Activated CD4-positive, alpha-beta T cell treated with anti-CD3 and anti-CD28 coated beads for 4 hours (primary cell): ENCODE data around the gene RSPH4A.
"Not testable (repeated sequence)": the region's sequence is repeated elsewhere in the genome, so short reads cannot be mapped to it uniquely, and the experiment has no call there.

ENCODE experiments used
- DNase-seq, 2 donors: peaks; one replicate each; pipeline ENCODE4 v3.0.0-alpha.2; 2020

RSPH4A gene

DNA sequence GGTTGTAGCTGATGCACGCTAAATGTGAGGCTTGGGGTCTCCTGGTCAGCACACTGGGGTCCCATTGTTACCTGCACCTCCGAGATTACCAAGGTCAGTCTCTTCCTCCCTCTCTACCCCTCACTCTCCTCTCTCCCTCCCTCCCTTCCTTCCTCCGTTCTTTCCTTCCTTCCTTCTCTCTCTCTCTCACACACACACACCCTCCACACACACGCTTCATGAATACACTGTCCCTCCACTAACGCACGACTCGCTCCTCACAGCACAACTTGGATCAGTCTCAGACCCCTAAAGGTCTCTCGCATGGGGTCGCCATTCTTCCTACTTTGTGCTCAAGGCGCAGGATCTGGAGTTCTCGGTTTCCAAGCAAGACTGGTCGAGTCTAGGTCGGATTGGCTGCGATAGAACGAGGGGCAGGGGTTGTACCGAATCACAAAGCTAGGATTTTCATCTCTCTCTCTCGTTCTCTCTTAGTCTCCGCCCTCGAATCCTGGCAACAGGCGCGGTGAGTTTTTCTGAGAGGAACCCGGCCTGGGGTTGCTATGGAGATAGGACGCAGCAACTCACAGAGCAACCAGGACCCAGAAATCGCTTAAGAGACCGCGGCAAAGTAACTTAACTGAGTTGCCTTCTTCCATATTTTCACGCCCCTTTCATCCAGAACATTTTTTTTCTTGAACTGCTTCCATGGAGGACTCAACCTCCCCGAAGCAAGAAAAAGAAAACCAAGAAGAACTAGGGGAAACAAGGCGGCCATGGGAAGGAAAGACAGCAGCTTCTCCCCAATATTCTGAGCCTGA, at the start of gene RSPH4A:
Gene RSPH4A, plus strand, starts transcription at position 543 of the 800 bp plus-strand sequence. Its CDS starts 145 bp downstream, at position 688.
- DNase-seq = peak; percentile 38 to 53

DNA sequence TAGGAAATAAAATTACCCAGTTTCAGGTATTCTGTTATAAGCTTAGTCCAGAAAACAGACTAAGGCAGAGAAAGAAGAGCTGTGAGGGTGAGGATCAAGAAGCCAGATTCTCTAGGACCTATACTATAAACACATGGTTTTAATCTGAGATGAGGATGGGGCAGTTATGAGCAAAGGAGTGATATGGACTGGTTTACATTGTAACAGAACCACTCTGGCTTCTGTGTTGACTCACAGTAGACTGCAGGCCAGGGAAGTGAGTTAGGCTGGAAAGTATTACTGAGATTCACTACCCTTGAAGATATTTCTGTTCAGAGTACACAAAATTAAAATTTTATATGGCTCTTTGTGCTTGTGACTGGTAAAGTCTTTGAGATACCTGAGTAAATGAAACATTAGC, 48.2 kb upstream of the RSPH4A start:
- DNase-seq = no peak

DNA sequence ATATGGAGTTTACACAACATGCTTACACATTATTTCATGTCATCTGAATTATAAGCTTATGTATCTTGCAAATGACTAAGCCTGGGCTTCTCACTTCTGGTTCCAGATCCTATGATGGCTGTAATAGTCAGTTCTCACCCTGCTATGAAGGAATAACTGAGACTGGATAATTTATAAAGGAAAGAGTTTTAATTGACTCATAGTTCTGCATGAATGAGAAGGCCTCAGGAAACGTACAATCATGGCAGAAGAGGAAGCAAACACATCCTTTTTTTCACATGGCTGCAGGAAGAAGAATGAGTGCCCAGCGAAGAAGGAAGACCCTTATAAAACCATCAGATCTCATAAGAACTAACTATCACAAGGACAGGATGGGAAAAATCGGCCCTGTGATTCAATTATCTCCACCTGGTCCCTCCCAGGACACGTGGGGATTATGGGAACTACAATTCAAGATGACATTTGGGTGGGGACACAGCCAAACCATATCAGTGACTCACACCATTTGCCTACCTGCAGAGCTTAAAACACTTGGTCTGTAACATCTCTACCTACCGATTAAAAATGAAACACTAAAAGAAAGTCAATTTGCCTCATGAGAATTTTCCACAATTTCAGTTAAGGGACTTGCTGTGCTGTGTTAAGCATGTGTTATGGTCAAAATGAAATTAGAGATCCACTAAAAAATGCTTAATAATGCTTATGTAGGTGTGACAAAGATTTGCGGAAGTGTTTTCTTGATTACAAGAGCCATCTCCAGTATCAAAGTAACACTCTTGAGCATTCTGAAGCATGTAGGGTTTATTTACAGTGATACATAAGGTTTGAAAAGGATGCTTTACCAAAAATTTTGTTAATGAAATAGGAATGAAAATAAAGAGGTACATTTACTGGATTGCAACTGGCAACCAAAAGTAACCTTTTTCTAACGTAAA, 47.2 kb upstream of the RSPH4A start:
- DNase-seq = no peak

DNA sequence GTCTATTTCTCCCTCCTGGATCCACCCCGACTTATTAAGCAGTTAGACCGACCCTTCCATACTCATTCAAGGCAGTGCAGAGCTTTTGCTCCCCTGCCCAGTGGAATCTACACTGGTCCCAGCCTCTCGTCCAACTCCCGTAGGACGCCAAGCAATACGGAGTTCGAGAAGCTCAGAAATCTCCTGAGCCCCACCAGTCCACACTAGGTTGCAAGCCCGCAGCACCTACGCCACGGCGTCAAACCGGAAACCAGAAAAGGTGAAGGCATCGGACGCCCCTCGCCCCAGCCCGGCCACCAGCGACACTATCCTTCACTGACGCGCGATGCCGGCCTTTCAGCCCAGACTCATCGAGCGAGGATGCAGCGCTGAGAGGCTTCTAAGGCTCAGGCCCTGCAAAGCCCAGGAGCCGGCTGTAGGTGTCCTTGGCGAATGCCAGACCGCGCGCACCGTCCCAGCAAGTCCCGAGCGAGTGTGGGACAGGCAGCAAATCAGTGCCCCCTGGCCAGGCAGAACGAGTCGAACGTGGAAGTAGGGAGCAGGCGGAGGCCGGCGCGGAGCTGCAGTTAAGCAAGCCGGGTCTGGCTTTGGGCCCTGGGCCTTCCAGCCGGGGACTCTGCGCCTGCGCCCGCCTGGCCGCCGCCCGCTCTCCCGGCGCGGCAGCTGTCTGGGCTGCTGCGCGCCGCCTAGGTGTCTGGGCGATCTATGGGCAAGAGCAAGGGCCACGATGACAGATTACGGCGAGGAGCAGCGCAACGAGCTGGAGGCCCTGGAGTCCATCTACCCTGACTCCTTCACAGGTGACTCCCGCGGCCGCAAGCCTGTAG, 45.2 kb upstream of the RSPH4A start, which contains the start of gene RWDD1:
Gene RWDD1, plus strand, starts transcription at position 649 of the 827 bp plus-strand sequence. Its CDS starts 79 bp downstream, at position 728.
- peak; percentile 97 for DNase-seq

DNA sequence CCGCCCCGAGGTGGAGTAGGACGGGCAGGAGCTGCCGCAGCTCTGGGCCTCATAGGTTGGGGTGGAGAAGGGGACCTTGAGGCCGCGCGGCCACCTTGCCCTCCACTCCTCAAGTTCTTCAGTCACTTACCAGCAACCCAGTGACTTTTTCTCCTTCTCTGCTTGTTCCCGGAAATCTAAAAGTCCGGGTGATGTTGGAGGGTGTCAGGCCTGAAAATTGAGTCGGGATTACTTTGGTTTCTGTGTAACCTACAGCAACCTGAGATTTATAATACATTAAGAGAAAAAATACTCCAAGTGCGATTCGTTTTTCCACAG, 44.6 kb upstream of the RSPH4A start:
- DNase-seq = no peak

DNA sequence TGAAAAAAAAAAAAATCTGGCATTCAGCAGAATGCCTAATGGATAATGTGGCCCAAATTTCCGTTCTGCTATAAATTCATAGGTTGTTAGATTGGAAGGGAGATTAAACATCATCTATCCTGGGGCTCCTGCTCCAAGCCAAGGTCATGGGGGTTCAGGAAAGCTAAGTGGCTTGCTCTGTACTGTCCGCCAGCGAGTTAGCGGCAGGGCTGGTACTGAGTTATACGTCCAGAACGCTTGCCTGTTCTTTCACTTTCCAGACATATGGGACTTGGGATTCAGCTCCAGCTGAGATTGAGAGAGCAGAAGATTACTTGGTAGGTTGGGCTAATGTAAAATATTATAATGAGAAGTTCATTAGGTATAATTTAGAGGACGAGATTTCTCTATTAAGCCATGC, 44.1 kb upstream of the RSPH4A start:
- no peak for DNase-seq

DNA sequence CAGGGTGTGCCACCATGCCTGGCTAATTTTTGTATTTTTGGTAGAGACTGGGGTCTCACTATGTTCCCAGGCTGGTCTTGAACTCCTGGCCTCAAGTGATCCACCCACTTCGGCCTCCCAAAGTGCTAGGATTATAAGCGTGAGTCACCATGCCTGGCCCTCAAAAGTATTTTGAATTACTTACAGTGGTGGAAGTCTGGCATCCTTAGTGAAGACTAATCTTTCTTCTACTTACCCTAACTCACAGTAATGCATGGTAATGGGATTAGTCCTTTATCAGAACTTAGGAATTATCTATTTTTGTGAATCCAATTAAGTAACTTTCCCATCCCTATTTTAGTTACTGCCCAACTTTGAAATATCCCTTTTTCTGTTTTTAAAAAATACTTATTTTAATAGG, 41.1 kb upstream of the RSPH4A start:
- no peak for DNase-seq

DNA sequence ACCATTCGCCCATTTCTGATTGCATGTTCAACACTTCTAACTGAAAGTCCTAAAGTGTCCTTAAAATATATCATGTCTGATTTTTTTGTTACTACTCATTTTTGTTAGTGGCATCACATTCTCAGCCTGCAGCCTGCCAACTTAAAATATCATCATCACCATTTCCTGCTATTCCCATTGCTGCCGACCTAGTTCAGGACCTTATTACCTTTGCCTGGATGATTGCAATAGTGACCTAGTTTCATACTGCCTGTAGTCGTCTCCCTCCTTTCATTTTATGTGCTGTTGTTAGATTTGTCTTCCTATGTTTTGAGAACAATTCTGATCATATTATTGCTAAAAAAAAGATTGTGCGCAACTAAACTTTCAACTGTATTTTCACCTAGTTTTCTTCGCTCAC, 38.8 kb upstream of the RSPH4A start:
- DNase-seq = no peak

DNA sequence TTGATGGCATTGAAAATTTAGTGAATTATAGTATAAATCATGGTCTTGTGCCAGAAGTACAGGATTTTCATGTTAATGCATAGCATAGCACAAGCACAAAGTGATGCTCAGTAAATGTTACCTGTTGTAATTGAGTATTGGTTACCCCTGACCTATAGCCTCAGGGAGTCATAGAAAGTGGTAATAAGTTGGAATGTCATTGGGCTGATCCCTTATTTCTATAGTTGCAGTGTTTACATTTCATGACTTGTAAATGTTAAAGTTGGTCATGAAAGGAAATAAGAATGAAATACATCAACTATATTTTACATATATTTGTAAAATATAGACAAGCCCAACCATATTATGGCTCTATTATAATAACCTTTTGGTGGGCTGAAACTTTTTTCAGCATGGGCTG, 37.9 kb upstream of the RSPH4A start:
- no peak for DNase-seq

DNA sequence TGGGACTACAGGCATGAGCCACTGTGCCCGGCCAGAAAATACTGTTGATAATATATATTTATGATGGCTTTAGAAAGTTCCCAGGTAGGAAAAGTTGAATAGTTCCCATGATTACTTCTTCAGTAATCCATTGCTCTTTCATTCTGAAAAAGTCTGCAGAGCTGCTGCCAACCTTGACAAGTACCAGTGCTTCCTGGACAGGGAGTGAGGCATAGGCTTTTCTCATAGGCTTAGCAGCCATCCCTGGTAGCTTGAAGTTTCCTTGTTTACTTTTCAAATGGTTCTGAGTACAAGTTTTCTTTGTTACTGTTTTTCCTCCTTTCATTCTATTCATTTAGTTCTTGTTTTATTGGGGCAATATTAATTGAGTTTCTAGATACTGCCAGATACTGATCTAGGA, 37.1 kb upstream of the RSPH4A start:
- no peak for DNase-seq

DNA sequence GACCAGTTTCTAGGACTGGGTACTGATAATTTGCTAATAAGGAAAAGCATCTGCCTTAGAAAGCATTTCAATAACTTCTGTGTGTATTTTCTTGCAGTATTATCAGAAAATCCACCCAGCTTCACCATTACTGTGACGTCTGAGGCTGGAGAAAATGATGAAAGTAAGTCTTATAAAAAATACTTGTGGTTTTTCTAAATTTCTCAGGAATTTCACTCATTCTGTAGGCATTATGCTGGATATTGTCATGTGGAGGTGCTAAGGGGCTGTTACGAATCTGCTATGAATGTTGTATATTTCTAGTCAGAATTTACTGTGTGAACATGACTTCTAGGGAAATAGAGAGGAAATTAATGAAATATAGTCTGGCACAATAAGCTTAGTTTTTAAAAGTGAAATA, 36.1 kb upstream of the RSPH4A start:
- DNase-seq = no peak

DNA sequence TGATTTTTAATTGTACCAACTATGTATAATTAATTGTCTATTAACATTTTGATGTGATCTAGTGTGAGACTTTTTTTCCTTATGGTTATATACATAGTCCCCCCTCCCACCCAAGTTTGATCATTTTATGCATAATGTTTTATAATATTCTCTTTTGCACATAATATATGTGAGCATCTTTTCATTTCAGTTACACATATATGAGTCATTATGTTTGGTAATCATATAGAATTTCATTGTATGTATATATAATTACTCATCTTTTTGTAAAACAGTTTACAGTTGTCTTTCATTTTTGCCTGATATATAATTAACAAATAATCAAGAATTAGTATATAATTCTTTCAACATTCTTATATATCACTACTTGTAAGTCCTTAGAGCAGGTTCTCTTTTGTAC, 30.0 kb upstream of the RSPH4A start:
- DNase-seq = no peak

DNA sequence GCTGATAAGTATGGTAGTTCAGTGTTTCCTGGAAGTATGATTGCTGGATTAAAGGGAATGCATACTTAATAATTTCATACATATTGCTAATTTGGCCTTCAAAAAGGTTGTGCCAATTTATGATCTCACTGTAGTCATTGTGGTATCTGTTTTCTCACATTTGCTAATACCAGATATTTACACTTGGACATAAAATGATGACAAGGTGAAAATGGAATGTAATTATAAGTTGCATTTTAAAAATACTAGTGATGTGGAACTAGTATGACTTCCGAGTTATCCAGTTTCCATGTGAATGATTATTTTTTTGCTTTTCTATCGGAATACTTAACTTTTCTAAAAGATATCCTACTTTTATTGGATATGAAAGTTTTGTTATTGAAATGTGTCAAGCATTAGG, 29.5 kb upstream of the RSPH4A start:
- DNase-seq = no peak

DNA sequence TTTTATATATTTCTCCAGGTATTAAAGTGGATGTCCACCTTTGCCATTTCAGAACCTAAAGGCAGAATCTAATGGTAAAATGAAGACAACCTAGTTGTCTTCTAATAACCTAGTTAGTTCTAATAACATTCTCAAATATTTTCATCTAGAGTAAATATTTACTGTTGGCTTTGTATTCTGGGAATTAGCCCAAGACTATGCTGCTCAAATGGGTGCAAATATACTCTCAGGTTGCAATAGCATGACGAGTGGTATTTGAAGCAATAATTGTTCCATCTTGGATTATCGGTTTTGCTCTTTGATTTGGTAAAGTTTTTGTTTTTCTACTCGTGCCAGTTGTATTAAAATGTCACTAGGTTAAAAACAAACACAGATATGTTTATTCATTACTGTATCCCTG, 21.0 kb upstream of the RSPH4A start:
- no peak for DNase-seq

DNA sequence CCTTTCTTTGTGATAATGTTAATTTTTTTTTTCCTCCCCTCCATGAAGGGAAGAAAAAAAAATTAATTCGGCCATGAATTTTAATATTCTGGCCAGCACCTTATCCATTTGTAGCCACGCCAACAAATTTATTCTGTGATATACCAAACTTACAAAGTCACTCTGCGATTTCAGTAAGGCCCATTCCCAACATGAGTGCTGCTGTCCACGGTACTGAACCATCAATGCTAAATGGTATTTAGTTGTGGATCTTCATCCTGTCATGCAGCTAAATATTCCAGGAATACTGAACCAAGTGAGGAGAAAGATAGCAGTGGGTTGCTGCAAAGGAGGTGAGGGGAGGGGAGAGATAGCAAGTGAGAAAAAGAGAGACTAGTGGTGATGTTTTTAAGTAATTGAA, 19.5 kb upstream of the RSPH4A start:
- no peak for DNase-seq

DNA sequence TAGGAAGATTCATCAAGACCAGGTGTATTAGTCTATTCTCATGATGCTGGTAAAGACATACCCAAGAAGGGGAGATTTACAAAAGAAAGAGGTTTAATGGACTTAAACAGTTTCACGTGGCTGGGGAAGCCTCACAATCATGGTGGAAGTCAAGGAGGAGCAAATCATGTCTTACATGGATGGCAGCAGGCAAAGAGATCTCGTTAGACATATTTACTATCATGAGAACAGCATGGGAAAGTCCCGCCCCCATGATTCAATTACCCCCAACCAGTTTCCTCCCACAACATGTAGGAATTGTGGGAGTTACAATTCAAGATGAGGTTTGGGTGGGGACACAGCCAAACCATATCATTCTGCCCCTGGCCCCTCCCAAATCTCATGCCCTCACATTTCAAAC, 12.4 kb upstream of the RSPH4A start:
- DNase-seq = not testable (repeated sequence)

DNA sequence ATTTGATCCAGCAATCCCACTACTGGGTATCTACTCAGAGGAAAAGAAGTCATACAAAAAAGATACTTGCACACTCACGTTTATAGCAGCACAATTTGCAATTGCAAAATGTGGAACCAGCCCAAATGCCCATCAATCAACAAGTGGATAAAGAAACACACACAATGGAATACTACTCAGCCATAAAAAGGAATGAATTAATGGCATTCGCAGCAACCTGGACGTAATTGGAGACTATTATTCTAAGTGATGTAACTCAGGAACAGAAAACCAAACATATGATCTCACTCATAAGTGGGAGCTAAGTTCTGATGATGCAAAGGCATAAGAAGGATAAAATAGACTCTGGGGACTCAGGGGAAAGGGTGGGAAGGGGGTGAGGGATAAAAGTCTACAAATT, 11.4 kb upstream of the RSPH4A start:
- not testable (repeated sequence) for DNase-seq

DNA sequence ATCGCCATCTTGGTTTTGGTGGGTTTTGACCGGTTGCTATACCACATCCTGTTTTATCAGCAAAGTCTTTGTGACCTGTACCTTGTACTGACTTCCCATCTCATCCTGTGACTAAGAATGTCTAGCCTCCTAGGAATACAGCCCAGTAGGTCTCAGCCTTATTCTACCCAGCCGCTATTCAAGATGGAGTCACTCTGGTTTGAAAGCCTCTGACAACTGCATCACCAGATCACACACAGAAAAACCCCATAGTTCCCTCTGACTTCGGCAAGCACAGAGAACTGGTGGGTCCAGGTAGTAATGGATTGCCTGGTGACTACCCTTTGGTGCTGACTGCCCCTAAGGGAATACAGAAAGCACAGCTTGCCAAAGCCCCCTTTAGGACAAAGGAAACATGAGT, 10.3 kb upstream of the RSPH4A start:
- no peak for DNase-seq

DNA sequence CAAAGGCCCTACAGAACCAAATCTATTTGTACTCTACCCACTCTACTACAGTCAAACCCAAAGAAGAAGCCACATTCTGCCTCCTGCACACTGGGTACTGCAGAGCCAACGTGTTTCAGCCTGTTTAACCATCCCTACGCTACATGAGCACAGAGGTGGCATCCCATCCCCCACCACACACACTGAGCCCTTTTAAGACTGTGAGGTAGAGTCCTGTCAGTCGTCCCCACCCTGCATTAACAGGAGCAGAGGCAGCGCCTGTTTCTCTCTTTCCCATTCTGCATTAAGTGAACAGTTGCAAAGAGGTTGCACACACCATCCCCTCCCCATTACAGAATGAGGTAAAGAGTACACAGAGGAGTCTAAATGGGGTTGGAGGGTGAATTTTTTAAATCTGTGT, 5.2 kb upstream of the RSPH4A start:
- no peak for DNase-seq

DNA sequence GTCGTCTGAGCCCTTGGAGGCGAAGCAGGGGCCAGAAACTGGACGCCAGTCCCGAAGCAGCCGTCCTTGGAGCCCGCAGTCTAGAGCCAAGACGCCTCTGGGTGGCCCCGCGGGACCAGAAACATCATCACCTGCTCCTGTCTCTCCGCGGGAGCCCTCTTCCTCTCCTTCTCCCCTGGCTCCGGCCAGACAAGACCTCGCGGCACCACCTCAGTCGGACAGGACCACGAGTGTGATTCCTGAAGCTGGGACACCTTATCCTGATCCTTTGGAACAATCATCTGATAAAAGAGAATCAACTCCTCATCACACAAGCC, 416 bp downstream of the RSPH4A start:
- peak in 1 of 2 donors; percentile 5 for DNase-seq

DNA sequence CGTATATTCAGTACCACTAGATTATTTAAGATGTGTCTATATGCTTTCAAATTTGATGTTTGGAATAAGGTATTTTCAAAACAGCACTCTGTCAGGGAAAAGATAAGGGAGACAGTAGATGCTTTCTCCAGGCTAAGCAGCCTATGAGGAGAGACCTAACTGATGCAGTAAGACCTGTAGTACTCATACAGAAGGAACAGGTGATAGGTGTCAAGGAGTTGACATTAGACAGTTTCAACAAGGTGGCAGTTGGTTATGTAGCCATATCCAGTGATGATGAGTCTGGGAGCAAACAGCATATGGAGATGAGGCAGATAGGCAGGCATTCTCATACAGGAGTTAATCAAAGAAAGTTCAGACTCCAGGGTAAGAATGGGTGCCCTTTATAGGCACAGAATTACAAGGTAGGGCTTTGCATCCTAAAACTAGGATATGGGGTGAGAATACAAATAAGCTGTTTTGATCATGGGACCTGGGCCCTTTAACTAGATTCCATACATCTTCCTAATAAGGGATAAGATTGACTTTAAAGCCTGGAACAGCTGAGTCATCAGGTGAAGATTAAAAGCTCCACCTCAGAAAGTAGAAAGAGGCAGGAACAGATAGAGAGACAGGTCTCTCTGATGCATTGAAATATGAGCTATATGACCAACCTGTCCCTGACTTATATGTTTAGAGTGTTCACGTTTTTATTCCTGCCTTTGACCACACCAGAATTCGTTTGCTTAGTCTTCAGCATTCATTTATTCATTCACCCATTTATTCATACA, 7.9 kb downstream of the RSPH4A start:
- no peak for DNase-seq

DNA sequence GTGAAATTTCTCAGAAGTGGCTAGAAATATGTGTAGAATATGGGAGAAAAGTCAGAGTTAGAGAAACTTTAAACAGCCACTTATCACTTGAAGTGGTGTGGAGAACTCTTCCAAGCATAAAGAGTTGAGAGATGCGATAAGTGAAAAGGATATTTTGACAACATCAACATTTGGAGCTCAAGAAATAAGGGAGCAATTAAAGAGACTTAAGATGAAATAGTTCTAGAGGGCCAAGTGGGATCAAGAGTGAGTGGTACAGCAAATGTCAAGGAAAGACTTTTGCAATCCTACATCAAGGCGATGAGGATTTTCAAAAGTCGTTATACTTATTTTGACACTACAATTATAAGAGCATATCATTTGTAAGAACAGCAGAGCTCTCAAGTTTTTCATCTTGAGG, 9.6 kb downstream of the RSPH4A start:
- no peak for DNase-seq

DNA sequence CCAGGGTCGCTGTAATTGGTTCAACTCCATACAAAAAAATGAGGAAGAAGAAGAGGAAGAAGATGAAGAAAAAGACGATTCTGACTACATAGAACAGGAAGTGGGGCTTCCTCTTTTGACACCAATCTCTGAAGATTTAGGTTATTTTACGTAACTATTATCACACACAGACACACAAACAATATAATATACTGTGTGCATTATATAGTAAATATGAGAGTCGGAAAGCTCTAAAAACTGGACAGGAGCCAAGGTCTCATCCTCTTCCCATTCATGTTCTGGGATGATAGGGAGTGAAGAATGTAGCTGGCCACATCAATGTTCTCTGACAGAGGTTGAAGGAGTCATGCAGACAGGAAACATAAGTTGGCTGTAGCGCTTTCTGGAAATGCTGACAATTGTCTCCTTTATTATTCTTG, 13.3 kb downstream of the RSPH4A start:
- no peak for DNase-seq
